HG03108 (cell line): ENCODE measurements around the gene FOSL1.
A peak's percentile ranks its signal among the peaks of the same experiment; 100 is the strongest.

ENCODE experiments used
- ATAC-seq: cut with Tn5 transposase; IDR thresholded peaks from one replicate; pipeline ENCODE4 v1.9.1; 2021; ENCODE audit warnings: moderate library complexity; ENCODE audit not compliant: unreplicated experiment

Gene FOSL1

DNA sequence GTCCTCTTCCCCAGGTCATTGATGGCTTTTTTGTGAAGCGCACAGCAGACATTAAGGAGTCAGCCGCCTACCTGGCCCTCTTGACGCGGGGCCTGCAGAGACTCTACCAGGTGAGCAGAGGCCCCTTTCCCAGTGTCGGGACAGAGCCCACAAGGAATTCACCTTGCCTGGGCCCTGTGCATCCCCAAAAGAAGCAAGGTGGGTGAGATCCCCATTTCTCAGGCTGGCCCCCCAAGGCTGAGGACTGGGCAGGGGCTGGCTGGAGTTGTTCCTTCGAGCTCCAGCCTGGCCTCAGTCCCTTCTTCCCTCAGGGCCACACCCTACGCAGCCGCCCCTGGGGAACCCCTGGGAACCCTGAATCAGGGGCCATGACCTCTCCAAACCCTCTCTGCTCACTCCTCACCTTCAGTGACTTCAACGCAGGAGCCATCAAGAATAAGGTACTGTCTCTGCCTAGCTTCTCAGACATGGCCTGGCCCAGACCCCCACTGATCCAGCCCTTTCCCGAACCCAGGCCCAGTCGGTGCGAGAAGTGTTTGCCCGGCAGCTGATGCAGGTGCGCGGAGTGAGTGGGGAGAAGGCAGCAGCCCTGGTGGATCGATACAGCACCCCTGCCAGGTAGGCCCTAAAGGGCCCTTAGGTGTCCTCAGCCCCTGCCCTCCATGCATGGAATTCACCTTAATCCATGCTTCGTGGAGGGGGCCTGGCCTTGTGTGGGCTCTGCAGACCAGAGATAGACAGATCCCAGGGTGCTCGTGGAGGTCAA lies 35.3 kb downstream of the FOSL1 start:
- no peak for ATAC-seq

DNA sequence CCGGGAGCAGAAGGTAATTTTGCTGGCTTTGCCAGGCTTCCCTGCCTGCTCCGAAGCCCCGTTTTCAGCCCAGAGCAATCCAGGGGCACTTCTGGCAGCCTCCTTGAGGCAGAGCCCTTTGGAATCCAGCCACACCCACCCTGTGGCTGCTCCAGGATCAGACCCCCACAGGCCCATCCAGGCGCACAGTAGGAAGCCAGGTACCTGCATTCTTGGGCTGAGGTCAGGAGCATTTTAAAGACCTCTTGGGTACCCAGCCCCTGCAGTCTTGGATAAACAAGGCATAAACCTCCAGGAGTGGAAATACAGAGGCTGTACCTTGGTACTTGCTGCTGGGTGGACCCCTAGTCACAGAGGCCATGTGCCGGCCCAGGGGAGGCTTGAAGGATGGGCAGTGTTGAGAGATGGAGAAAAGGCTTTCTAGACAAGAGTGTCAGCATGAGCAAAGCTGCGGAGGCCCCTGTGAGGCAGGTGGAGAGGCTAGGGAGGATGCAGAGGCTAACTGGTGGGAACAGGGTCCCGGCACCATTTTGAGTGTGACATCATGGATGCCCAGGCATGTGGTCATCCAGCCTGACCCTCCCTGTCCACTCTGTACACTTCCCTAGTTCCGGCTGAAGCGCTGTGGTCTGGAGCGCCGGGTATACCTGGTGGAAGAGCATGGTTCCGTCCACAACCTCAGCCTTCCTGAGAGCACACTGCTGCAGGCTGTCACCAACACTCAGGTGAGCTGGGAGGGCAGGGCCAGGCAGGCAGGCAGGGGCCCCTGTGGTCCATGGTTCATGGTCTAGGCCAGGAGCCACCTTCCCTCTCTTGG lies 36.1 kb downstream of the FOSL1 start:
- ATAC-seq = no peak

DNA sequence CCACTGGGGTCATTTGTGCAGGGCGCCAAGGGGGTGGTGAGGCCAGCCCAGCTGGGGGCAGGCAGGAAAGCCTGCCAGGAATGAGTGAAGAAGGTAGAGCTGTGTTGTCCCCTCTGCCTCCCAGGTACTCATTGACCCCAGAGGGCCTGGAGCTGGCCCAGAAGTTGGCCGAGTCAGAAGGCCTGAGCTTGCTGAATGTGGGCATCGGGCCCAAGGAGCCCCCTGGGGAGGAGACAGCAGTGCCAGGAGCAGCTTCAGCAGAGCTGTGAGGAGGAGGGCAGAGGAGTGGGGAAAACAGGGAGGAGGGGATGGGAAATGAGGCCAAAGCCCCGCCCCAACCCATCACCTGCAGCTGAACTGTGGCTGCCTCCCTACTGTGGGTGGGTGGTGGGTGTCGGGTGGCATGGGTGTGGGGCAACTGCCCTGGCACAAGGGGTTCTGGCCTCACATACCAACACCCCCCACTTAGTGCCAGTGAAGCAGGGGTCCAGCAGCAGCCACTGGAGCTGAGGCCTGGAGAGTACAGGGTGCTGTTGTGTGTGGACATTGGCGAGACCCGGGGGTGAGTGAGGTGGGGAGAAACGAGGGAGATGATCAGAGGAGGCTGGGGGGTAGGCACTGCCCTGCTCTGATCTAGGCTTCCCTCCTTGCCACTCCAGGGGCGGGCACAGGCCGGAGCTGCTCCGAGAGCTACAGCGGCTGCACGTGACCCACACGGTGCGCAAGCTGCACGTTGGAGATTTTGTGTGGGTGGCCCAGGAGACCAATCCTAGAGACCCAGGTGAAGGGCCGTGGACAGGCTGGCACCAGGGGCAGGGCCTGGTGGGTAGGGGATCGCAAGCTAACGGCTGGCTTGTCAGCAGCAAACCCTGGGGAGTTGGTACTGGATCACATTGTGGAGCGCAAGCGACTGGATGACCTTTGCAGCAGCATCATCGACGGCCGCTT lies 37.0 kb downstream of the FOSL1 start:
- no peak for ATAC-seq

DNA sequence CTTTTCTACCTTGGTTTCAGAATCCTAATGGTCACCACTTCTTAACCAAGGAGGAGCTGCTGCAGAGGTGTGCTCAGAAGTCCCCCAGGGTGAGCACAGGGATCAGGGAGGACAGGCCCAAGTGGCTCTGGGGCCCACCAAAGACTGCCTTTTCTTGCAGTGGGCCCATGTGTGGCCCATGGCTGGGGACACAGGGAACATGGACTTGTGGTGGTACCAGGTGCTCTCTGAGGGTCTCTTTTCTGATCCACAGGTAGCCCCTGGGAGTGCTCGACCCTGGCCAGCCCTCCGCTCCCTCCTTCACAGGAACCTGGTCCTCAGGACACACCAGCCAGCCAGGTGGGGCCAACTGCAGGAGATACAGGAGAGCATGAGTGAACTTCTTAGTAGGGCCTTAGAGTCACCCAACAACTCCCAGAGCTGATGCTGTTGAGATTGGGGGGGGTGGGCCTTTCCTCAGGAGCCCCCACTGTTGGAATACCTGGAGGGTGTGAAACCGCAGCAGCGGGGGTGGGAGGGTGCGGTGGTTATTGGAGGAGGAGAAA lies 37.9 kb downstream of the FOSL1 start:
- ATAC-seq = no peak

DNA sequence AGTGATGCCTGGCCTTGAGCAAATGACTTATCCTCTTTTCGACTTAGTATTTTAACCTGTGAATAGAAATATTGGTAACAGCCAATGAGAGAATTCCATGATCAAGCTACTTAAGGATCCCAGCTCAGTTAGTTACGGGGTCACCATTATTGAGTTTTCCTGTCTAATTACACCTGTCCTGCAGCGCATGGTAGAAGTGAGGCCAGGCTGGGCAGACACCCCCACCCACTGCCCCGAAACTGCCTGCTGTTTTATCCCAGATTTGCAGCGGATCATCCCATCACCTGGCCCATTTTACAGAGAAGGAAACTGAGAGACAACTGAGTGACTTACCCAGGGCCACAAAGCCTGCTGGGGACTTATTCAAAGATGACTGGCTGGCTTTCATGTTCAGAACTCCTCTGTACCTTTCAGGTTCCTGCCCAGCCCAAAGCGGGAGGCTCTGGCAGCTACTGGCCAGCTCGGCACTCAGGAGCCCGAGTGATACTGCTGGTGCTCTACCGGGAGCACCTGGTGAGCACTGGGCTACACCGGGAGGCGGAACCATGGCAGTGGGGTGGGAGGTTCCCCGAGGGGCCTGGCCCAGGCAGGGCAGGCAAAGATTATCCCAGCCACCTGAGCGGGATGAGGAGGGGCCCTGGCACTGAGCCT lies 38.5 kb downstream of the FOSL1 start:
- no peak for ATAC-seq

DNA sequence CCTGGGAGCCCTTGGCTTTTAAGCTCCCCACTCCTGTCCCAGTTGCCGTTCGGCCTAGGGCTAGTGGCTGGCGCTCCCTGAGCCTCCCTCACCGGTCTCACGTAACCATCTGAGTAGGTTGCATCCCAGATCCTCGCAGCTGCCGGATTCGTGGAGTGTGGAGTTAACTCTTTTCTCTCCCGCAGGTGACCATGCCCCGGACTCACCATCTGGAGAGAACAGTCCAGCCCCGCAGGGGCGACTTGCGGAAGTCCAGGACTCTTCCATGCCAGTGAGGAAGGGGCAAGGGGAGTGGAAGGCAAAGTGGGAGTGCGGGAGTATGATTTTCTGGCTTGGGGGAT lies 39.1 kb downstream of the FOSL1 start:
- no peak for ATAC-seq

DNA sequence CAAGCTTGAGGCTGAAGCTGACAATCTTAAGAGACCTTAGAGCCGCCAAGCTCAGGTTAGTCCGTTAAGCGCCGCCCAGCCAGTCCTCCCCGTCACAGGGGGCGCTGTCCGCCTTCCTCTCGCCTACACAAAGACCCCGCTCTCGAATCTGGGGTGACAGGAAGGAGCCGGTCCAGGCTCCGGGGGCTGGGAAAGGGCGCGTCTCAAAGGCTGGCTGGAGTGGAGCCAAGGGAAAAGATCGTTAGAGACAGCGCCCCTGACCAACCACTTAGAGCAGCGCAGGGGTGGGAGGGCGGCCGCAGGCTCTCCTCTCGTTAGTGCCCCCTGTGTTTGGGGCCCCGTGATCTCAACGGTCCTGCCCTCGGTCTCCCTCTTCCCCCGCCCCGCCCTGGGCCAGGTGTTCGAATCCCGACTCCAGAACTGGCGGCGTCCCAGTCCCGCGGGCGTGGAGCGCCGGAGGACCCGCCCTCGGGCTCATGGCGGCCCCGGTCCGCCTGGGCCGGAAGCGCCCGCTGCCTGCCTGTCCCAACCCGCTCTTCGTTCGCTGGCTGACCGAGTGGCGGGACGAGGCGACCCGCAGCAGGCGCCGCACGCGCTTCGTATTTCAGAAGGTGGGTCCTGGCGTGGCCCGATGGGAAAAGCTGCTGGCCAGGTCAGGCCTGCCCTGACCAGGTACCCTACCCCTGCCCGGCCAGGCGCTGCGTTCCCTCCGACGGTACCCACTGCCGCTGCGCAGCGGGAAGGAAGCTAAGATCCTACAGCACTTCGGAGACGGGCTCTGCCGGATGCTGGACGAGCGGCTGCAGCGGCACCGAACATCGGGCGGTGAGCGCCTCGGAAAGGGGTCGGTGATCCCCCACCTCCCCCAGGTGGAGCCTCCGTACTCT lies 39.7 kb downstream of the FOSL1 start, which contains the start of gene MUS81:
TSS of gene MUS81 (plus strand) at position 156 of the 887 bp plus-strand sequence. CDS start at position 477, 321 bp downstream.
- ATAC-seq = no peak

DNA sequence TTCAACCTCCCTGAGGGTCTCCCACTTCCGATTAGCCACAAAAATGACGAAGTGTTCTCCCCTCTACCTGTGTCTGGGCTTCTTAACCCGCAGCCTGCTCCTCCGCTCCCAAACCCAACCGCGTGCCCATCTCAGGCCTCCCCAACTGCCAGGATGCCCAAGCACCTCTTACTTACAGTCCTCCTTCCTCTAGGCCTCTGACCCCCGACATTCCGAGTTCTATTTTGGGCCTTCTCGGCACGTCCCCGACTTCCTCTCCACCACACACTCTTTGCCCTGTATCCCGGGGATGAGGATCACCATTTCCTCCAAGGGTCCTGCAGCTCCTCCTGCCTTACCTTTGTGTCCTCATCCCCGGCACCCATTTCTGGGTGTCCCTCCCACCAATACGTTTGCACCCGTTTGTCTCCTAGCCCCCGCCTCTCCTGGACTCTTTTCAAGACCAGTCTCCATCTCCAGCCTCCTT lies 40.3 kb downstream of the FOSL1 start:
- no peak for ATAC-seq

DNA sequence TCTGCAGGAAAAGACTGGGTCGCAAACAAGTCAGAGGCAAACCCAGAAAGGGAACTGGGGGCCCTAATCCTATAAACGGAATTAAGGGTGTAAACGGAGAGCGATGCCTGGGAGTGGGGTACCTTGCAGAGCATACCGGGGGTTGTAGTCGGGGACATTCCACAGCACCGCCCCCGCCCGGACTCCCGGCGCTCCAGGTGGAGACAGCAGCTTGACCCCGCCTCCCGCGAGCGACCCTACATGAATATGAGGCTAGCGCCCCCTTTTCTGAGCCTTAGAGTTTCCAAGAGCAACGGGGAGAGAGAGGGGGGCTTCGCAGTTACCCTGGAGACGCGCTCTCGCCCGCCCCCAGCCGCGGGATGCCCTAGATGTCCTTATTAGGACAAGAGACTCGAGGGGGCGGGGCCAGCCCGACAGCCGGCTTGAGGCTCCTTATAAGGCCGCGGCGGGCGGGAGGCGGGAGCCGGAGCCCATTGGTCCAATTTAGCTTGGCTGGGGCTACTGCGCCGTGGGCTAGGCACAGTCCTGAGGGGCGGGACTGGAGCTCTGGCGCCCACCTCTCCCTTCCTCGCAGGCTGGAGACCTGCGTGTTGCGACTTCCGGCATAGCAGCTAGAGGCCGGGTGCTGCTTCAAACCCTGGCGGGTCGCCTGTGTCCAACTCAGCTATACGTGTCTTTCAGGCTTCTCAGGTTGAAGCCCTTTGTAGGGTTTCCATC lies 40.9 kb downstream of the FOSL1 start:
- peak; percentile 48 for ATAC-seq

DNA sequence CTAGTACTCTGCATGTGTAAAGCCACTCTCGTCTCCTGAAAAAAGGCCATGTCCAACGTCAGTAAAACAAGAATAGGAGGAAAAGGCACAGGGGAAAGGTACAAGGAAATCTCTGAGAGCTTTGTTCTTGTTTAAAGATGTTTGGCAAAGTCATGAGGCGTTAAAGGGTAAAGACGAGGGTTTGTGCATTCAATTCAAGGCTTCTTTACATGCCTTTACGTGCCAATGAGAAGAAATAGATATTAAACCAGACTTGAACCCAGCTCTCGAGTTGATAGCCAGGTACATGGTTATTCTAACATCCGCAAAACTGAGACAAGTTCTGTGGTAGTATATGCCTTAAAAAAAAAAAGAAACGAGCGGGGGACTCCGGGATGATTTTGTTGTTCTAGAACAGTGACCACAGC lies 41.5 kb downstream of the FOSL1 start:
- ATAC-seq = no peak

DNA sequence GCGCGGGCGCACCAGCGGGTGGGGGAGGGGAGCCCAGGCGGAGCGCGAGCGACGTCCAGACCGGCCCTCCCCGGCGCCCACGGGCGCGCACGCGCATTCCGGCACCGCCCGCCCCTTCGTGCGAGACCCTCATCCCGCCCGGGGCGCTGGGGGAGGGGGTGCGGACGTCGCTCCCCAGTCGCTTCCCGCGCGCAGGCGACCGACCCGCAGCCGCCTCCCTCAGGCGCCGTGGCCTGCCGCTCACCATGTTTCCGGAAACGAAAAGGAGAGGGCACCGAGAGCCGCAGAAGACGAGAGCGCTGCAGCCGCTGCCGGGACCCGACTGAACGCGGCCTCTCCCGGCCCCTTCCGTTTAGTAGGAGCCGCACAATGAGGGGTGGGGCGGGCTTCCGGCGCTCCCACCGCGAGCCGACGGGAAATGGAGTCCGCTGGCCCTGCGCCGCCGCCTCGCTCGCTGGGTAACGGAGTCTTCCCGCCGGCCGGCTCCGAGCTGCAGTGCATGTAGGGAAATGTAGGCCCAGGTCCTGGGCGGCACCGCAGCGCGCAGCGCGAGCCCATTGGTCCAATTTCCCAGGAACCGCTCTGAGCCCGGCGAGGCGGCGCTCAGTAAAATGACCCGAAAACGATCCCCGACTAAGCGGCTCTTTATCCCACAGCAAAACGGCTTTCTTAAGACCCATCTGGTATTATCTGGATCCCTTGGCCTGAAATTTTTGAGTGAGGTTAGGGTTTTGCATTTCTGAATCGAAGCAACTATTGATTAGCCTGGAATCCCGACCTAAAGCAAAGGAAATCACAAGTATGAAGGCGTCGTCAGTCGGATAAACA lies 42.1 kb downstream of the FOSL1 start, which contains the start of gene CFL1:
TSS of gene CFL1 (minus strand) at position 328 of the 828 bp plus-strand sequence. CDS start at position 247, 81 bp downstream.
- peak; percentile 42 for ATAC-seq

DNA sequence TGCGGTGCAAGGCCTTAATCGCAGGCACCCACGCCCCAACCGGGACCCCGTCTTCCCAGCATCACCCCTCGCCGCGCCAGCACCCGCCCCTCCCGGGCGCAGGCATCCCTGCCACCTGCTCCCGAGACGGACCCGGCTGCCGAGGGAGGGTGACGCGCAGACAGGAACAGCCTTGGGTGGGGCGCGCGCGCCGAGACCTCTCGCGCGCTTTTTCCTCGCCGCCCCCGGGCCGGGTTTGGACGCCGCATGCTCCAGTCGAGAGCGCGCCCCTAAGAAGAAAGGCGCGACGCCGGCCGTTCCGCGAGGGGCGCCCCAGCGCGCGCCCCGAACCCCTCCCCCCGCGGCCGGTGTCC lies 42.7 kb downstream of the FOSL1 start:
- no peak for ATAC-seq

DNA sequence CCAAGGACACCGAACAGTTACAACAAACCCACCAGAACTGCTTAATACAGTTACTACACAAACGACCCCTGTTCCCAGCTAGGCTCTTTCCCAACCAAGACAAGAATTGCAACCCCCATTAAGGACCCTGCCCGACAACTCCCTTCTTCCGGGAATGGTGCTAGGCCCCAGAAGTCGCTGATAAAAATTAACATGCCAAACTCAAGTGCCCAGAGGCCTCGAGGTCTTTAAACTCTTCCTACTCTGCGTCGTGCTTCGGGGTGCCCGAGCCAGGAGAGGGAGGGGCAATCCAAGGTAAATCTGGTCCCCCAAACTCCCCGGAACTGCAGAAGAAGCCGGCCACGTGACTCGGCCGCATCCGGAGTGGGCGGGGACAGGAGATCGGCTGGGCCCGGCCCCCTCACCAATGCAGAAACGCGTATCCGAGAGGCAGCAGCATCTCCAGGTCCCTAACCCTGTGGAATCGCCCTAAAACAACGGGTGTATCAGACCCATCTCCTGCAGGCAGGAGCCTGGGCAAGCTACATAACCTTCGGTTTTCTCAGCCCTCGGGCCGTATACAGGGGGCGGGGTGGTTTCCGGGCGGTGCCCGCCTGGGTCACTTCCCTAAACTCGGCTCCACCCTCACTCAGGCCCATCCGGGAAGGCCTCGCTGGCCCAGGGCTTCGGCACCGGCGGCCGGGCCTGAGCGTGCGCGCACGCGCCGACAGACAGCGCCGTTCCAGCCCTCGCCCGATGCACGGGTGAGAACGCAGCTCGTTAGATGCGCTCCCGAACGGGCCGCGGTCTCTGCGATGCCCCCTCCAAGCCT lies 43.3 kb downstream of the FOSL1 start:
- ATAC-seq = peak; percentile 27

DNA sequence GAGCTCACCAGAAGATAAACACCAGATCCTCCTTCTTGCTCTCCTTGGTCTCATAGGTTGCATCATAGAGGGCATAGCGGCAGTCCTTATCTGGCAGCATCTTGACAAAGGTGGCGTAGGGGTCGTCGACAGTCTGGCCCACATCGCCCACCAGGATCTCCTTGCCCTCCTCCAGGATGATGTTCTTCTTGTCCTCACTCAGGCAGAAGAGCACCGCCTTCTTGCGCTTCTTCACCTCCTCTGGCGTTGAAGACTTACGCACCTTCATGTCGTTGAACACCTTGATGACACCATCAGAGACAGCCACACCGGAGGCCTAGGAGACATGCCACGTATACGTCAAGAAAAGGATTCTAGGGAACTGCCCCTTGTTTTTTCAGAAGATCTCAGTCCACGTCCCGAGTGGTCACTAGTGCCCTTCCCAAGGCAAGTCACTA lies 44.2 kb downstream of the FOSL1 start:
- no peak for ATAC-seq

DNA sequence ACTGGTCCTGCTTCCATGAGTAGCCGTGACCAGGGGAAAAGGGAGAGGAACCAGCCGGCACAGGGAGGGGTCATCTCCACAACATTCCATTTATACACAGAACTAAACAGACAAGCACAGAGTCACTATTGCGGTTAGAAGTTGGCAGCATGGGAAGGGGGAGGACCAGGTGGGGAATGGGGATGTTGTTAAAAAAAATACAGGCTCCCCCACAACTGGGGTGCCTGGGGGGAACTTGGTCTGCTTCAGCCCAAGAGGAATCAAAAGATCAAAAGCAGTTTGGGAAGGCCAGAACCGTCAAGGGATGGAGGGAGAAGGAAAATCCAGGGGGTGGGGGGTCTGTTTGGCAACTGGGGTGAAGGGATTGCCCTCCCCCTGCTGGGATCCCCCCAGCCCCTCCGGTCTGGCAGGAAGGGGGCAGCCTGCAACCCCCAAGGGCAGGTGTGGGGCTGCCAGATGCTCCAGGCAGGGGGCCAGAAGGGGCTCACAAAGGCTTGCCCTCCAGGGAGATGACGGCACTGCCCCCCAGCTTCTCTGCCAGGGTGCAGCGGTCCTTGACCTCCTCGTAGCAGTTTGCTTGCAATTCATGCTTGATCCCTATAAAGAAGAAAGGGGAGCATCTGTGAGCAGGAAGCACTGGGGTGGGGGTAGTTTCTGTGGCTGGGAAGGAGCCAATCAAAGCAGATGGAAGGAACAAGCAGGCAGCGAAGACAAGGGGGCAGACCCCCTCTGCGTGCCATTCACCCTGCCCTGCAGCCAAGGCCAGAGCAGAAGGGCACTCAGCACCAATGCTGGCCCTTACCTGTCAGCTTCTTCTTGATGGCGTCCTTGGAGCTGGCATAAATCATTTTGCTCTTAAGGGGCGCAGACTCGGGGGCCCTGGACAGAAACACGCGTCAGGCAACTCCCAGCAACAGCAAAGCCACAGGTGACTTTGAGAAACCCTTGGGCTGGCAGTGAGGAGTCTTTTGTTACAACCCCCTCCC lies 45.0 kb downstream of the FOSL1 start:
- ATAC-seq = no peak

DNA sequence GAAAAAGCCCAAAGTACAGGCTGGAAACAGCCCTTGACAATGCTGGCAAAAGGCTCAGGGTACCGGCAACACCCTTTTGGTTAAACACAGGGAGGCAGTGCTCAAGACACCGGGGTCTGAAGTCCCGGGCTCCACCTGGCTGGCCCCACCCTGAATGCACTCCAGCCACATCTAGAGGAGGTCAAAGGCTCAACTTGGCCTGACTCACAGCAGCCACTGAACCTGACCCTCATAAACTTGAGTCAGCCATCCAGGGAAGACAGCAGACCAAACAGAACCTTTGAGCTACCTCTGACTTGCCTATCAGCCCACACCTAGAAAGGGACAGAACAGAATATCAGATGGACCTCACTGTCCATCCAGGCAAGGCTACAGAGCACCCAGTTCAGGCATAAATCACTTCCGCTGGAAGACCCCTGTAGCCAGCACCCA lies 46.0 kb downstream of the FOSL1 start:
- ATAC-seq = no peak
